HG03025 (cell line): ENCODE data around the gene GPM6B.

Source experiments
- ATAC-seq: cut with Tn5 transposase; IDR thresholded peaks from one replicate; pipeline ENCODE4 v1.9.1; 2021; ENCODE audit warnings: mild to moderate bottlenecking, moderate library complexity; ENCODE audit not compliant: unreplicated experiment, low FRiP score

The GPM6B gene

GRCh38 chrX:13825178-13825762, 8.4 kb upstream of the GPM6B start:
- no peak for ATAC-seq

GRCh38 chrX:13824746-13825145, 7.9 kb upstream of the GPM6B start:
- no peak for ATAC-seq

- no peak for ATAC-seq
Measured at GRCh38 chrX:13821738-13822137, 4.8 kb upstream of the GPM6B start.

- no peak for ATAC-seq
Measured at GRCh38 chrX:13816176-13816575, 717 bp downstream of the GPM6B start.

- no peak for ATAC-seq
Measured at GRCh38 chrX:13815664-13816063, 1.2 kb downstream of the GPM6B start.

GRCh38 chrX:13808865-13809264, 8.0 kb downstream of the GPM6B start:
- ATAC-seq: no peak

GRCh38 chrX:13808293-13808692, 8.6 kb downstream of the GPM6B start:
- no peak for ATAC-seq

GRCh38 chrX:13805241-13805640, 11.7 kb downstream of the GPM6B start:
- no peak for ATAC-seq

- no peak for ATAC-seq
Measured at GRCh38 chrX:13803116-13803515, 13.8 kb downstream of the GPM6B start.

- no peak for ATAC-seq
Measured at GRCh38 chrX:13798184-13798583, 18.7 kb downstream of the GPM6B start.

- no peak for ATAC-seq
Measured at GRCh38 chrX:13797512-13797911, 19.4 kb downstream of the GPM6B start.

GRCh38 chrX:13794417-13794816, 22.5 kb downstream of the GPM6B start:
- no peak for ATAC-seq

- no peak for ATAC-seq
Measured at GRCh38 chrX:13793897-13794296, 23.0 kb downstream of the GPM6B start.

GRCh38 chrX:13791559-13791958, 25.3 kb downstream of the GPM6B start:
- ATAC-seq: no peak

GRCh38 chrX:13791145-13791544, 25.7 kb downstream of the GPM6B start:
- no peak for ATAC-seq

GRCh38 chrX:13790206-13791131, 26.4 kb downstream of the GPM6B start:
- no peak for ATAC-seq

- no peak for ATAC-seq
Measured at GRCh38 chrX:13786048-13786447, 30.8 kb downstream of the GPM6B start.

GRCh38 chrX:13780868-13781427, 35.9 kb downstream of the GPM6B start:
- ATAC-seq: no peak

- ATAC-seq: no peak
Measured at GRCh38 chrX:13778916-13779315, 38.0 kb downstream of the GPM6B start.

- ATAC-seq: no peak
Measured at GRCh38 chrX:13776387-13776786, 40.5 kb downstream of the GPM6B start.

- no peak for ATAC-seq
Measured at GRCh38 chrX:13775837-13776236, 41.1 kb downstream of the GPM6B start.

- no peak for ATAC-seq
Measured at GRCh38 chrX:13774696-13775095, 42.2 kb downstream of the GPM6B start.
